ENCODE data around the gene RTTN. TPM values are rescaled to one million over a fixed set of nuclear protein-coding genes. Genes with fewer than 3 reads are reported as not detected.
A peak's percentile ranks its signal among the peaks of the same experiment; 100 is the strongest.

The RTTN gene
- total and polyA plus RNA-seq, 9 of the 15 experiments (the other 6 are each of a cell fraction or from before 2014, with no cell fraction given), result 3.1 to 18.3 (median 10.6) TPM

DNA sequence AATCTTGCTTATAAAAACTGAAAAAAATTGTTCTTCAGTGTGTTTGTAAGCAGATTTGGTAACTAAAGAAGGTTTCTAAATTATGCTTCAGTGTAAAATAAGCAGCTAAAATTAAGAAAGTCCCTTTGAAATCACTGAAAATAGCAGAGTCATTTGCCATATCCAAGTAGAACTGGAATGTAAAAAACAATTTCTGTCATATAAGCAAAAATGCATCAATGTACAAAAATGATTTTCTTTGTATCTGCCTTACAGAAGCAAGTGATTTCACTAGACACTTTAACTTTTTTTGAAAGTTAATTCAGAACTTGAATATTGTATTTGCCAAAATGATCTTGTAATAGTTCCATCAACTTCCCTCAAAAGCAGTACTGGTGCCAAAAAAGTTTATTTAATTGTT is 136.1 kb downstream of the RTTN start:
- H3K9me3 ChIP-seq (replicated peaks; ENCODE audit: control insufficient read depth, insufficient read depth, low read depth, low read length), result no peaks in the 10 kb centered on the region
- H3K27ac ChIP-seq (ENCODE audit: extremely low read depth, low read depth, low read length), result no peak overlapping the region
- no peaks in the 10 kb centered on the region for H3K79me2 ChIP-seq (ENCODE audit: control insufficient read depth, insufficient read depth, low read length)
- ATAC-seq, result no peak
- H3K4me1 ChIP-seq (replicated peaks in 1 of 2; ENCODE audit: control insufficient read depth in 2 of 2, insufficient read depth in 2 of 2, low read length in 2 of 2), result no peaks in the 10 kb centered on the region
- no peaks in the 10 kb centered on the region for H4K20me1 ChIP-seq (replicated peaks; ENCODE audit: control insufficient read depth, insufficient read depth, low read length)
- intact Hi-C loops (cut with micrococcal nuclease) (no loop called here), in situ Hi-C loops (cut with MboI) (no loop called here)
- BruUV-seq (replicated peaks), result no TSS peak
- H3K4me3 ChIP-seq, result no peak overlapping the region
- H3K36me3 ChIP-seq (ENCODE audit: control insufficient read depth, insufficient read depth, low read length), result peaks cover 2% of the 10 kb centered on the region; the same call in 1 of the 3 replicates
- FAIRE-seq, result no peak
- H3K9ac ChIP-seq (ENCODE audit: insufficient read depth in 1 of 2, low read depth in 2 of 2, low read length in 2 of 2), result no peak overlapping the region
- TF ChIP-seq MBD2 (IDR thresholded peaks at IDR 0.05; ENCODE audit: borderline replicate concordance, low read depth) (no peak), NFXL1 (CRISPR knock-in tag; IDR thresholded peaks at IDR 0.05) (no peak), C11orf30 (IDR thresholded peaks at IDR 0.05; ENCODE audit: low read depth) (peak; percentile 72), MAZ (CRISPR knock-in tag; conservative IDR thresholded peaks at IDR 0.05 in 1 of 2, IDR thresholded peaks at IDR 0.05 in 1 of 2) (no peak), ZNF316 (IDR thresholded peaks at IDR 0.05) (peak; percentile 89), MAFG (tag; conservative IDR thresholded peaks at IDR 0.05) (peak; percentile 60), PHF8 (IDR thresholded peaks at IDR 0.05; ENCODE audit: borderline replicate concordance, low read length) (no peak)
- no peaks in the 10 kb centered on the region for H3K9me1 ChIP-seq (ENCODE audit: control insufficient read depth, insufficient read depth, low read length)
- DNase-seq (ENCODE audit: extremely low read depth in 1 of 4, low spot score in 3 of 4), result no peak
- POLR2A ChIA-PET, result interaction anchor here (2.2 kb wide), 1 partner anchor 10 kb away, joined by 7 read pairs; no protein-coding TSS in a partner anchor
- CTCF ChIA-PET (ENCODE audit: low intra/inter-chr PET ratio), result no interaction called here
- H2AFZ ChIP-seq (ENCODE audit: low read depth, low read length), result no peak overlapping the region
- no peaks in the 10 kb centered on the region for H3K27me3 ChIP-seq (ENCODE audit: control insufficient read depth in 2 of 2, insufficient read depth in 2 of 2, low read length in 2 of 2)
- no peak overlapping the region for H3K4me2 ChIP-seq (ENCODE audit: insufficient read depth, low read length)

- no peak for DNase-seq (ENCODE audit: extremely low read depth in 1 of 4, low spot score in 3 of 4)
- TF ChIP-seq, protein P1, sequence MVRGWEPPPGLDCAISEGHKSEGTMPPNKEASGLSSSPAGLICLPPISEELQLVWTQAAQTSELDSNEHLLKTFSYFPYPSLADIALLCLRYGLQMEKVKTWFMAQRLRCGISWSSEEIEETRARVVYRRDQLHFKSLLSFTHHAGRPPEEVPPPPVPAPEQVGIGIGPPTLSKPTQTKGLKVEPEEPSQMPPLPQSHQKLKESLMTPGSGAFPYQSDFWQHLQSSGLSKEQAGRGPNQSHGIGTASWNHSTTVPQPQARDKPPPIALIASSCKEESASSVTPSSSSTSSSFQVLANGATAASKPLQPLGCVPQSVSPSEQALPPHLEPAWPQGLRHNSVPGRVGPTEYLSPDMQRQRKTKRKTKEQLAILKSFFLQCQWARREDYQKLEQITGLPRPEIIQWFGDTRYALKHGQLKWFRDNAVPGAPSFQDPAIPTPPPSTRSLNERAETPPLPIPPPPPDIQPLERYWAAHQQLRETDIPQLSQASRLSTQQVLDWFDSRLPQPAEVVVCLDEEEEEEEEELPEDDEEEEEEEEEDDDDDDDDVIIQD (CRISPR knock-in tag; IDR thresholded peaks at IDR 0.05), result no peak
- no peak for TF ChIP-seq MAZ (CRISPR knock-in tag; conservative IDR thresholded peaks at IDR 0.05 in 1 of 2, IDR thresholded peaks at IDR 0.05 in 1 of 2)
- TF ChIP-seq PHB (CRISPR knock-in tag; IDR thresholded peaks at IDR 0.05), result no peak
- no peak for TF ChIP-seq FOXK2 (conservative IDR thresholded peaks at IDR 0.05 in 1 of 2, IDR thresholded peaks at IDR 0.05 in 1 of 2; ENCODE audit: low read depth in 2 of 2)
- TF ChIP-seq NONO (IDR thresholded peaks at IDR 0.05; ENCODE audit: low read depth in 2 of 2, low read length in 1 of 2), result no peak
- TF ChIP-seq ETV6 (IDR thresholded peaks at IDR 0.05; ENCODE audit: borderline replicate concordance in 1 of 2, low read depth in 2 of 2, low read length in 1 of 2), result no peak
- no peak for TF ChIP-seq ETV6 (CRISPR knock-in tag; IDR thresholded peaks at IDR 0.05; ENCODE audit: borderline replicate concordance)
- TF ChIP-seq CTCF (IDR thresholded peaks at IDR 0.05 in 2 of 3, conservative IDR thresholded peaks at IDR 0.05 in 1 of 3; ENCODE audit: insufficient read depth in 2 of 3, low read depth in 1 of 3, low read length in 3 of 3), result no peak
- no peak for TF ChIP-seq PRMT5 (CRISPR knock-in tag; IDR thresholded peaks at IDR 0.05)
These were observed 136.5 kb downstream of the RTTN start for GRCh38 chr18:70068981-70069380.

More at GRCh38 chr18:70068981-70069380, 136.5 kb downstream of the RTTN start:
- FAIRE-seq (no peak), ATAC-seq (no peak)
- no peak overlapping the region for H3K27ac ChIP-seq (ENCODE audit: extremely low read depth, low read depth, low read length)
- POLR2A ChIA-PET, result interaction anchor here (0.8 kb wide), 1 partner anchor 348 kb away, joined by 3 read pairs; no protein-coding TSS in a partner anchor
- H2AFZ ChIP-seq (ENCODE audit: low read depth, low read length), result no peak overlapping the region
- H3K27me3 ChIP-seq (ENCODE audit: control insufficient read depth in 2 of 2, insufficient read depth in 2 of 2, low read length in 2 of 2), result no peaks in the 10 kb centered on the region
- in situ Hi-C loops (cut with MboI), result no loop called here
- intact Hi-C loops (cut with micrococcal nuclease), result no loop called here
- H3K4me3 ChIP-seq, result no peak overlapping the region
- no peaks in the 10 kb centered on the region for H4K20me1 ChIP-seq (replicated peaks; ENCODE audit: control insufficient read depth, insufficient read depth, low read length)
- H3K9me1 ChIP-seq (ENCODE audit: control insufficient read depth, insufficient read depth, low read length), result no peaks in the 10 kb centered on the region
- no TSS peak for BruUV-seq (replicated peaks)
- H3K79me2 ChIP-seq (ENCODE audit: control insufficient read depth, insufficient read depth, low read length), result no peaks in the 10 kb centered on the region
- no peaks in the 10 kb centered on the region for H3K4me1 ChIP-seq (replicated peaks in 1 of 2; ENCODE audit: control insufficient read depth in 2 of 2, insufficient read depth in 2 of 2, low read length in 2 of 2)
- no peak overlapping the region for H3K4me2 ChIP-seq (ENCODE audit: insufficient read depth, low read length)
- H3K9ac ChIP-seq (ENCODE audit: insufficient read depth in 1 of 2, low read depth in 2 of 2, low read length in 2 of 2), result no peak overlapping the region
- CTCF ChIA-PET (ENCODE audit: low intra/inter-chr PET ratio), result no interaction called here
- no peaks in the 10 kb centered on the region for H3K9me3 ChIP-seq (replicated peaks; ENCODE audit: control insufficient read depth, insufficient read depth, low read depth, low read length)
- peaks cover 2% of the 10 kb centered on the region; the same call in 1 of the 3 replicates for H3K36me3 ChIP-seq (ENCODE audit: control insufficient read depth, insufficient read depth, low read length)
